NCI-H1092 (cell line): ENCODE measurements around the gene PLCG2.

Experiments
- DNase-seq: peaks from one replicate; lab custom pipeline; 2025; lab: John Stamatoyannopoulos, UW

Gene PLCG2

GRCh38 chr16:81816351-81816750 lies 37.3 kb downstream of the PLCG2 start:
- no peak for DNase-seq

DNA sequence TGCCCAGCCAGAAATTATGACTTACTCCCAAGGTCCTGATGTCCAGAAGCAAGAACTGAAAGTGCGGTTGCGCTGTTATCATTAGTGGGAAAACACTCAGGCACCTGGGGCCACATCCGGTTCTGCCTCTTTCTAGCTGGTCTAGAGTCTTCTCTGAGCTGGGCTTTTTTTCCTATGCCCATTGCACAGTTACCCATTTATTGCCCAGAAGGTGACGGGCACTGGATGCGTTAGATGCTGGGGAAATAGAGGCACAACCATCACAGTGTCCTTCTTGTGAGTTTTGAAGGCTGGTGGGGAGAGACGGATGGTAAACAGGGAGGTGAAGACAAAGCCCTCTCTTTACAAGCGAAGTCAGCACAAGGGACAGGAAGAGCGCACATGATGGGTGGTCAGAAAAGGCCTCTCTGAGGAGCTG lies 37.7 kb downstream of the PLCG2 start:
- DNase-seq: no peak

DNA sequence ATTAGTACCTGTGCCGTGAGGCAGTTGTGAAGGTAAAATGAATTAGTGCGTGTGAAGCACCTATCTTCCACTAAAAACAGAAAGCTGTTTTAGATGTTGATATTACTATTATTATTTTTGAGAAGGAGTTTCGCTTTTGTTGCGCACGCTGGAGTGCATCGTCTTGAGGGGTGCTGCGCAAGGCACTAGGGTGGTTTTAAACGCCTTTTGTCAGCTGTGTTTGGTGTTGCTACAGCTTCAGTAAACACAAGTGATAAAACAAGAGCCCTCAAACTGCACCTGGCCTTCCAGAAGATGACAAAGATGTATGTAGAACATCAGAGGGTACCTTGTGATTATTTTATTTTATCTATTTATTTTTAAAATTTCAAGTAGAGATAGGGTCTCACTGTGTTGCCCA lies 38.2 kb downstream of the PLCG2 start:
- no peak for DNase-seq

DNA sequence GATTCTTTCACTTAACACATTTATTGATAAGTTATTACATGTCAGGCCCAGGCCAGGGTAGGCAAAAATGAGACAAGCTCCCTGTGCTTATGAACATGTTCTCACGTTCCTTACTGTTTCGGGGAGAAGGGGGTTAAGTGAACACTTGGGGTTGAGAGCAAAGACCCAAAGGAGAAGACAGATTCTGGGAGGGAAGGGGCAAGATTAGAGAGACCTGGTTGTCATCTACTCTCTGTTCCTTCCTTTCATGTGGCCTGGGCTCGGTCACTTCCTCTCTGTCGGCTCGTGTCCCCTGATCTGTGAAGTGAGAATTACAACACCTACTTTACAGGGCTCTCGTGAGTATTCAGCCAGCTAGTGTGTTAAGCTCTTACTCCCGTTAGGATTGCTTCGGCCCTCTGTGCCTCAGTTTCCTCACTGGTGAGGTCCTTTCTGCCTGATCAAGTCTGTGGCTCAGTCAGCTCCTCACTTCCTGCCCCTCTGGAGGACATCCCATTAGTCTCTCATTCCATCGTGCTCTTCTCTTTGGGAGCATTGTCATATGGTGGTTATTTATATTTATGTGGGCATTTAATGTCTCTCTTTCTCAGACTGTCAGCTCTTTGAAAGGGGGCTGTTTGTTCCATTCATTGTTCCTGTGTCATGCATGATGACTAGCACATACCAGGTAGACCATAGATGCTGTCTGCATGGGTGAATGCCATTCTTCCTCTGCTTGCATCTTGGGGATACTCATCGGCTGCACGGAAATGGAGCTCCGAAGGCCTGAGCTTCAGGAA lies 38.9 kb downstream of the PLCG2 start:
- DNase-seq: no peak

DNA sequence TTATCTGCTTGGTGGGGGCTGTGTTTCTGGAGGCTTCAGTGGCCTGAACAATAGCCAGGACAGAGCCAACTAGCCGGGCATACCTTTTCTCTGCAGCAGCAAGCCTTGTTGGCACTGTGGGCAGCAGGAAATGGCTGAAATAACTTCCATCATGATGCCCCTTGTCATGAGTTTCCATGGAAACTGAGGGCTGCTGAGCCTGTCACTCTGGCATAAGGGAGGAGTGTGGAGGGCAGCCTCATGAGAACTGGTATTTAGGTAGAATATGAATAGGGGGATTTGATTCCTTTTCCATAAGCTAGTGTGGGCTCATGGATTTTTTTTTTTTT lies 39.4 kb downstream of the PLCG2 start:
- DNase-seq: no peak

GRCh38 chr16:81818905-81819304 lies 39.8 kb downstream of the PLCG2 start:
- DNase-seq: no peak

GRCh38 chr16:81821436-81822128 lies 42.5 kb downstream of the PLCG2 start:
- DNase-seq: no peak

GRCh38 chr16:81823111-81823510 lies 44.0 kb downstream of the PLCG2 start:
- DNase-seq: no peak

DNA sequence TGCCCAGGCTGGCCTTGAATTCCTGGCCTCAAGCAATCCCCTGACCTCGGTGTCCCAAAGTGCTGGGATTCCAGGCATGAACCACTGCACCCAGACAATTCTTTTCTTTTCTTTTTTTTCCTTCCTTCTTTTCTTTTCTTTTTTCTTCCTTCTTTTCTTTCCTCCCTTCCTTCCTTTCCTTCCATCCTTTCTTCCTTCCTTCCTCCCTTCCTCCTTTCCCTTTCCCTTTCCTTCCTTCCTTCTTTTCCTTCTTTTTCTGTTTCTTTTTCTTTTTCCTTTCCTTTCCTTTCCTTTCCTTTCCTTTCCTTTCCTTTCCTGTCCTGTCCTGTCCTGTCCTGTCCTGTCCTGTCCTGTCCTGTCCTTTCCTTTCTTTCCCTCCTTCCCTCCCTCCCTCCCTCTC lies 44.6 kb downstream of the PLCG2 start:
- no peak for DNase-seq

GRCh38 chr16:81826523-81826922 lies 47.4 kb downstream of the PLCG2 start:
- DNase-seq: no peak

DNA sequence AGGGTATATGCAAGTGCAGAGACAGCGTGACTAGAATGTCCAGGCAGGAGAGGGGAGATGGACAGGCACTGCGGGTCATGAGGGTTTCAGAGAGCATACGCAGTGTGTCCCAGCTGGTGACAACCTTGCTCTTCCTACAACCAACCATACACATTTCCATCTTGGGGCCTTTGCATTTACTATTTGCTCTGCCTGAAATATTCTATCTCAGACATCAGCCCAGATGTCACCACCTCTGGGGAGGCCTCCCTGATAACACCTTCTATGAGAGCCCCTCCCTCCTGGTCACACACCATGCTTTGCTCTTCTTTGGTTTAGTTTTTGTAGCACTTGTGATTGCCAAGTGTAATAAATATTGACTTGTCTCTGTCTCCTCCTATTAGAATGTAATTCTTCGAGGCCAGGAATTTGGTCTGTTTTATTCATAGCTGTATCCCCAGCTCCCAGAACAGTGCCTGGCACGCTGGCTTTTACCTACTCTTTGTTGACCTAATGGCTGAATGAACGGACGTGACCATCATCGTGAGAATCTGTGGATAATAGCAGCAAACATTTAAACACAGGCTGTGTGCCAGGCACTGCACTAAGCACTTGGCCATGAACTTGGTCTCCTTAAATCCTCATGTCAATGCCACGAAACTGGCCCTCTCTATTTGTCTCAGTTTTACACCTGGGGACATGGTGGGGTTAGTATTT lies 51.9 kb downstream of the PLCG2 start:
- no peak for DNase-seq

- DNase-seq: no peak
Measured at GRCh38 chr16:81831722-81832126, 52.6 kb downstream of the PLCG2 start.

DNA sequence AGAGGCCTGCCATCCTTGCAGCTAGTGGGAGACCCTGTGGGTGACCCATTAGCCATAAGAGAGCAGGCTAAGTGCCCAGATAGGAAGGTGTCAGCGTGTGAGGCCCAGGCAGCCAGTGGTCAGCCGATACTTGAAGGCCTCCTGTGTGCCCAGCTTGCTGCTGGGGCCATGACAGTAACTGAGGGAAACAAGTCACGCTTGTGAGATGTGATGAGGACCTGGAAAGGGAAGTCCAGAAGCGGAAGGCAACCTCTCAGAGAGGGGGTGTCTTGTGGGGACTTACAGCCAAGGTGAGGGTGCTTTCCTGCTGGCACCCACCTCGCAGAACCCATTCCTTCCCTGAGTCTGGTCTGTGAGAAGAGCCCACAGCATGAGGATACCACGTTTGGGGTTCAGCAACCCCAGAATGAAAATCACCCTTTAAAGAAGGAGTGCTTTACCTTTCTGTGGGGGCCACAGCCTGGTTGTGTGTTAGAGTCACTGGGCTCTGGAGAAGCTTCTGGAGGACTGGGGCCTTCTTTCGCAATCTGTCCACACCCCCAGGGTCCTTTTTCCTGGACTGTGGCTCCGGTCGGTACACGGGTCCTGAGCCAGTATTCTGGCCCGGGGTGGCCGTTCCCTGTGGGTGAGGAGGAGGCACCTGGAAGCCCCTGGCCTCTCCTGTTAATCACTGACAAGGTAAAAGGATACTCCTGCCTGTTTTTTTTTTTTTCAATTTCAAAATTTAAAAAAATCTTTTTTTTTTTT lies 53.9 kb downstream of the PLCG2 start:
- no peak for DNase-seq

DNA sequence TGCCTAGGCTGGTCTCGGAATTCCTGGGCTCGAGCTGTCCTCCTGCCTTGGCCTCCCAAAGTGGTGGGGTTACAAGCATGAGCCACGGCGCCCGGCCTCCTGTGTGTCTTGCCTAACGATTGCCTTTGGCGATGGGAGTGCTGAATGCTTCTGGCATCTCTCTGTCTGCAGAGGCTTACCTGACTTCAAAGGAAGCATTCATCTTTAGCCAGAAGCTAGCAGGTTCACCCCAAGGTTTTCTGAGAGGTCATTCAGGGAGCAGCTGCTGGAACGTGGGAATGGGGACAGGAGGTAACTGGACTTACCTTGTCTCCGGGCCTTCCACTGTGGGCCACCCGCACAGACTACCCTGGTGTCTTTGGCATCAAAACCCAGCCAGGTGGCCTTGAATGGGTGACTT lies 54.7 kb downstream of the PLCG2 start:
- no peak for DNase-seq

- no peak for DNase-seq
Measured at GRCh38 chr16:81834868-81835267, 55.8 kb downstream of the PLCG2 start.

DNA sequence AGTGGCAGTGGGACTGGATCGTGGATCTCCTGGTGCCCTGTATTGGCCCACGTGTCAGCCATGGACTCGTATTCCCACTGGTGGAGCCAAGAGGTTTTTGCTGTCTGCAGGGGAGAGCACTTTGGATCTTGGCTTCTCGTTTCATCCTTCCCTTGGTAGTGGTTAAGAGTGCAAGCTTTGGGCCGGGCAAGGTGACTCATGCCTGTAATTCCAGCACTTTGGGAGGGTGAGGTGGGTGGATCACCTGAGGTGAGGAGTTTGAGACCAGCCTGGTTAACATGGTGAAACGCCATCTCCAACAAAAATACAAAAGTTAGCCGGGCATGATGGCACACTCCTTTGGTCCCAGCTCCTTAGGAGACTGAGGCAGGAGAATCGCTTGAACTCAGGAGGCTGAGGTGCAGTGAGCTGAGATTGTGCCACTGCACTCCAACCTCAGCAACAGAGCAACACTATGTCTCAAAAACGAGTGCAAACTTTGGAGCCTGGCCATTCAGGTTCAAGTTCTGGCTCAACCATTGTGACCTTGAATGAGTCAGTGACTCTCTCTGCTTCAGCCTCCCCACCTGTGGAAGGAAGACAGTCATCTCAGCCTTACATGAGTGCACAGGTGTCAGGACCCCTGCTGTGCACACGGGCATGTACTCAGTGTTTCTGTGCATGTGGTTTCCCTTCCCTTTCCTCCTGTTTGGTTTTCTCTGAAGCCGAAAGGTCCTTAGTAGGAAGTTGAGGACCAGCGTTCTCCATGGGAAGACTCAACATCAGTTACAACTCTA lies 57.4 kb downstream of the PLCG2 start:
- DNase-seq: no peak

DNA sequence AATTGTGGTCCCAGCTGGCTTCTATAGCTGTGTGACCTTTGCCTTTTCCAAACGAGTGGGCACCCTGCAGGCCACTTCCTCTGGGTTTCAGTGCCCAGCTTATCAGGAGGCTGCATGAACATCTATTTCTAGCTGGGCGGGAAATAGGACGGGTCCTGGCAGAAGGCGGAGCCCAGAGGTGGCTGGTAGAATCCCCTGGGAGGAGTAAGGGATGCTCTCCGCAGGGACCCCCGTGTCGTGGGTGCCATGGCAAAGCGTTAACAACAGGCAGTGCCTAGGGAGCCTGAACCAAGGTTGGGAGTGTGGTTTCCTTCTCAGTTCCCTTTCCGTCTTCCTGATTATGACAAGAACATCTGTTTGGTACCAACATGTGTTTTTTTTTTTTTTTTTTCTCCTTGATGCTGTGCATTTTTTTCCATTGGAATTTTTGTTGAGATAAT lies 58.2 kb downstream of the PLCG2 start:
- no peak for DNase-seq

DNA sequence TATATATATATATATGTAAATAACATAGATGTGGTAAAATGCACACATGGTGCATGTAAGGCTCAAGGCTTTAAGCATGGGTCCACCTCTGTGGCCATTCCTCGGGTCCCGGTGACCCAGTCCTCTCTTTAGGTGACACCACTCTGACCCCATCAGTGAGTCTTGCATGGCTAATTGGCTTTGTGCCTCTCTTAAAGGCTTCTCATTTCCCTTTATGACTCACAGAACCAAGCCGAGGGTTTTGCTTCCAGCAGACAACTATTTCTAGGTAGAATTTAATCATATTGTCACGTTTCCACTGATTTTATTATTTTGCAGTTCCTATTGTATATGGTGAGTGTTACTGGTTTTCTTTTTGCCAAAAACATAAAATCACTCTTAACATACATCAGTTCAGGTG lies 59.7 kb downstream of the PLCG2 start:
- no peak for DNase-seq

GRCh38 chr16:81841722-81842121 lies 62.6 kb downstream of the PLCG2 start:
- DNase-seq: no peak

DNA sequence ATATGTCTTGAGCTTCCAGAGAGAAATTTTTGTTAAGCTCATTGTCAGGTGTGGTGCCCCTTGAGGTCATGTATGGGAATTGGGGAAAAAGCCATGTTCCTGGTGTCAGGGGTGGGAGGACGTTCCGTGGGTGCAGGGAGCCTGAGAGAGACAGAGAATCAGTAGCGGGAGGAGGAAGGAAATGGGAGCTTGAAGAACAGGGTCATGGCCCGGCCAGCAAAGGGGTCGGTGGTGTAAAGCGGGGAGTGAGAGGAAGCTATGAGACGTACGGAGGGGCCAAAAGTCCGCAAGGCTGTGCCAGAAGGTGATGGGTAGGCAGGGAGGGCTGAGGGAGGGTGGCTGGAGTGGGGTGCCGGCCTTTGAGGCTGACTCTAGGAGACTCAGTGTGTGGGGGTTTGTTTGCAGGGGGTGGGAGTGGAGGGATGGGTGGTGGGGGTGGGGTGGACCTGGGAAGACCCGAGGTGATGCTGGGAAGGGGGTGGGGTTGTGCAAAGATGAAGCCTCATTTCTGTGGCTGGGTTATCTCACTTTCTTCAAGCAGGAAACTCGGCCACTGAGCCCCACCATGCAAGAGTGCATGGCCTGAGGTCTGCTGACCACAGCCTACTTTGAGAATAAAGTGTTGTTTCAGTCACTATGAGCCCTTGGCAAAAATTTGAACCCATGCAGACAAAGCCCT lies 63.6 kb downstream of the PLCG2 start:
- DNase-seq: no peak

- DNase-seq: no peak
Measured at GRCh38 chr16:81843243-81843582, 64.1 kb downstream of the PLCG2 start.
